ENCODE results near the gene RAB17.

GRCh38 chr2:237627441-237628246, 37.1 kb upstream of the RAB17 start, which contains the start of gene LRRFIP1:
- TF ChIP-seq ZNF384 (IDR thresholded peaks at IDR 0.05) (no peak), FOXM1 (IDR thresholded peaks at IDR 0.05; ENCODE audit: borderline replicate concordance) (no peak), ELF4 (IDR thresholded peaks at IDR 0.05) (no peak), SUZ12 (IDR thresholded peaks at IDR 0.05) (no peak), LEF1 (IDR thresholded peaks at IDR 0.05; ENCODE audit: borderline replicate concordance) (no peak), NFRKB (IDR thresholded peaks at IDR 0.05) (no peak), SP1 (IDR thresholded peaks at IDR 0.05) (no peak), PKNOX1 (IDR thresholded peaks at IDR 0.05) (peak; percentile 54; the same call in 1 of the 2 replicates)
